ENCODE data around the gene SORBS1. TPM values are rescaled to one million over a fixed set of nuclear protein-coding genes. Genes with fewer than 3 reads are reported as not detected.
A peak's percentile ranks its signal among the peaks of the same experiment; 100 is the strongest.

SORBS1 gene
- total and polyA plus RNA-seq, 4 donors: 13.1 to 68.9 (median 44.0) TPM

DNA sequence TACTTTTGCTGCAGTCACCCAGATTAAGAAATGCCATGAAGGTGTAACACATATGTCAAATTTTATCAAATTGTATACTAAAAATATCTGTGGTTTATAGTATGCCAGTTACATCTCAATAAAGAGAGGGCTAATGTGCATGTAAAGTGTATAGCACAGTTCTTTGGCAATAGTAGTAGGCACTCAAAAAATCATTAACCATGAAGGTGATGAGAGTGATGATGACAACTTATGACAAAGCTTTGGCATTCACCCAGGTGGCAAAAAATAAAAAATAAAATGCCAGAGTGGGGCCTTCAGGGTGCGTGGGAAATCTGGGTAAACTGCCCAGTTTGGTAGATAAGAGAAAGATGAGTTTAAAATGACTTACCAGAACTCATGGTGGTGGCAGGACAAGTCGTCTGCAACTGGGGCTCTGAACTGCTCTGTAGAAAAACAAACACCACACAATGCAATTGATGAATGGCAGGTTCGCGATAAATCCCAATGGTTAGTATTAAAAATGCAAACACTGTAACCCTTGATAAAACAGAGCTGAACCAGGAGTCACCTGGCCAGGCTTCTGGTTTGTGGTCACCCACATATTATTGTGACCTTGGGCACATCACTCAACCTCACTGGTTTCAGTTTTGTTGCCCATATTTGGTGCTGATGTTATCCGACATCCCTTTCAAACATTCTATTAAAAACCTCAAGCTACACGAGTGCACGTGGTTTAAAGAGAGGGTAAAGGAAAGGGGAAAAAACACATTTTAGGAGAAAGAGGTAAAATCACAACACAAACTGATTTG is 120.2 kb downstream of the SORBS1 start:
- ATAC-seq (ENCODE audit: insufficient read depth, low FRiP score): no peak
- peak overlapping the region in 1 of 2 donors; percentile 61 for H3K27ac ChIP-seq (ENCODE audit: low read depth in 1 of 2, low read length in 1 of 2)

DNA sequence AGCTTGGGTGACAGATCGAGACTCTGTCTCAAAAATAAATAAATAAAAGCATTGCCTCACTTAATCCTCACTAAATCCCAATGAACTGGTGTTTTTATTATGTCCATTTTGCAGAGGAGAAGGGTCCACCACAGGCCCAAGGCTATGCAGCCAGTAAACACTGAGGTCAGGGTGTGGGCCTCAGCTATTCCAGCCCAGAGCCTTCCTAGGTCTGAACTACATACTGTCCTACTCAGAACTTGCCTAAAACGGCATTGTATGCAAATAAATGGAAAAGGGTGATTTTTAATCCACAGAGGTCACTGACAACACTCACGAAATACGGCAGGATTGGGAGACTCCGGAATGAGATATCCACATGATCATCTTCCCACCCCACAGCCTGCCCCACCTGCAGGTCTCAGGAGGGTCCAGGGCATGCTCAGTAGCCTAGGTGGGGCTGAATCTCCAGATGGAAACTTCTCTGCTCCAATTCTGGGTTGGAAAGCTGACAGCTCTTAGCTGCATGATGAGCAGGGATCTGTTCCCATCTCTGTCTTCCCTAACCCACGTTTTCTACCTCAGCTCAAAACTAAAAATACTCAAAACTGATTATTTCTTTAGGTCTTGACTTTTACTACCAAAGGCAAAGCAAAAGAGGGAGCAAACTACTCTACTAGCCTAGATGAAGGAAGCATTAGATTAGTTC is 121.0 kb downstream of the SORBS1 start:
- Histone ChIP-seq H3K27ac (ENCODE audit: low read depth in 1 of 2, low read length in 1 of 2) (peak overlapping the region in 1 of 2 donors; percentile 23), H3K27me3 (ENCODE audit: control insufficient read depth in 3 of 3, insufficient read depth in 3 of 3, low read length in 2 of 3) (no peaks in the 10 kb centered on the region), H3K36me3 (ENCODE audit: control insufficient read depth in 4 of 4, insufficient read depth in 4 of 4, low read length in 4 of 4) (peaks cover 0 to 13% (median 3%) of the 10 kb centered on the region in 4 donors), H3K4me1 (ENCODE audit: control insufficient read depth in 5 of 5, insufficient read depth in 5 of 5, low read length in 5 of 5) (peaks cover 2 to 23% (median 7%) of the 10 kb centered on the region in 5 donors), H3K4me3 (no peak overlapping the region), H3K9ac (ENCODE audit: insufficient read depth in 1 of 2, low read length in 2 of 2) (no peak overlapping the region), H3K9me3 (ENCODE audit: control insufficient read depth in 4 of 4, insufficient read depth in 3 of 4, low read length in 3 of 4) (no peaks in the 10 kb centered on the region)
- WGBS, 2 donors: 75 to 90% methylated on average over 6 of the region's 6 CpGs
- DNase-seq: no peak
- ATAC-seq (ENCODE audit: insufficient read depth, low FRiP score): no peak
- TF ChIP-seq, protein P1, sequence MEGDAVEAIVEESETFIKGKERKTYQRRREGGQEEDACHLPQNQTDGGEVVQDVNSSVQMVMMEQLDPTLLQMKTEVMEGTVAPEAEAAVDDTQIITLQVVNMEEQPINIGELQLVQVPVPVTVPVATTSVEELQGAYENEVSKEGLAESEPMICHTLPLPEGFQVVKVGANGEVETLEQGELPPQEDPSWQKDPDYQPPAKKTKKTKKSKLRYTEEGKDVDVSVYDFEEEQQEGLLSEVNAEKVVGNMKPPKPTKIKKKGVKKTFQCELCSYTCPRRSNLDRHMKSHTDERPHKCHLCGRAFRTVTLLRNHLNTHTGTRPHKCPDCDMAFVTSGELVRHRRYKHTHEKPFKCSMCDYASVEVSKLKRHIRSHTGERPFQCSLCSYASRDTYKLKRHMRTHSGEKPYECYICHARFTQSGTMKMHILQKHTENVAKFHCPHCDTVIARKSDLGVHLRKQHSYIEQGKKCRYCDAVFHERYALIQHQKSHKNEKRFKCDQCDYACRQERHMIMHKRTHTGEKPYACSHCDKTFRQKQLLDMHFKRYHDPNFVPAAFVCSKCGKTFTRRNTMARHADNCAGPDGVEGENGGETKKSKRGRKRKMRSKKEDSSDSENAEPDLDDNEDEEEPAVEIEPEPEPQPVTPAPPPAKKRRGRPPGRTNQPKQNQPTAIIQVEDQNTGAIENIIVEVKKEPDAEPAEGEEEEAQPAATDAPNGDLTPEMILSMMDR (IDR thresholded peaks at IDR 0.05; ENCODE audit: control extremely low read depth, extremely low read depth): no peak

More for the DNA sequence above, 120.2 kb downstream of the SORBS1 start:
- DNase-seq: no peak
- peaks cover 0 to 23% (median 12%) of the 10 kb centered on the region in 5 donors for H3K4me1 ChIP-seq (ENCODE audit: control insufficient read depth in 5 of 5, insufficient read depth in 5 of 5, low read length in 5 of 5)
- H3K9ac ChIP-seq (ENCODE audit: insufficient read depth in 1 of 2, low read length in 2 of 2): no peak overlapping the region
- no peaks in the 10 kb centered on the region for H3K27me3 ChIP-seq (ENCODE audit: control insufficient read depth in 3 of 3, insufficient read depth in 3 of 3, low read length in 2 of 3)
- peaks cover 0 to 9% (median 3%) of the 10 kb centered on the region in 4 donors for H3K36me3 ChIP-seq (ENCODE audit: control insufficient read depth in 4 of 4, insufficient read depth in 4 of 4, low read length in 4 of 4)
- H3K4me3 ChIP-seq: no peak overlapping the region
- TF ChIP-seq, protein P1 (IDR thresholded peaks at IDR 0.05; ENCODE audit: control extremely low read depth, extremely low read depth): no peak
- H3K9me3 ChIP-seq (ENCODE audit: control insufficient read depth in 4 of 4, insufficient read depth in 3 of 4, low read length in 3 of 4): no peaks in the 10 kb centered on the region
- 60 to 72% methylated on average over 7 of the region's 7 CpGs for WGBS, 2 donors

DNA sequence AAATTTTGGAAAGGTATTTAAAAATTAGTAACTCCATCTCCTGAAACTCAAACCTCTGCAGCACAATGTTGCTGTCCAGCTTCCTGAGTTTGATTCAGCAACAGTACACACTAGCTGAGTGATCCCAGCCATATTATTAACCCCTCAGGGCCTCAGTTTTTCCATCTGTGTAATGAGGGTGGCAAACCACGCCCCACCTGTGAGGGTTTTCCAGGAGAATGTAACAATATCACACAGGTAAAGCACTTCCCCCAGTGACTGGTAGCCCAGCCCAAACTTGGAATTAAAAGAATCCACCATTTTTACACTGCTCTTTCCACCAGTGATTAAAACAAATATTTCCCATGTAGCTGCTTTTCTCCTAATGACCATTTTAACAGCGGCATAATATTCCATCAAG is 122.4 kb downstream of the SORBS1 start:
- no peak overlapping the region for H3K4me3 ChIP-seq
- H3K9ac ChIP-seq (ENCODE audit: insufficient read depth in 1 of 2, low read length in 2 of 2): no peak overlapping the region
- DNase-seq (no peak), ATAC-seq (ENCODE audit: insufficient read depth, low FRiP score) (no peak)
- WGBS, 2 donors: 81 to 93% methylated on average over 2 of the region's 2 CpGs
- H3K4me1 ChIP-seq (ENCODE audit: control insufficient read depth in 5 of 5, insufficient read depth in 5 of 5, low read length in 5 of 5): peaks cover 0 to 23% (median 7%) of the 10 kb centered on the region in 5 donors
- H3K36me3 ChIP-seq (ENCODE audit: control insufficient read depth in 4 of 4, insufficient read depth in 4 of 4, low read length in 4 of 4): peaks cover 0 to 16% (median 3%) of the 10 kb centered on the region in 4 donors
- no peaks in the 10 kb centered on the region for H3K27me3 ChIP-seq (ENCODE audit: control insufficient read depth in 3 of 3, insufficient read depth in 3 of 3, low read length in 2 of 3)
- H3K27ac ChIP-seq (ENCODE audit: low read depth in 1 of 2, low read length in 1 of 2): peak overlapping the region in 1 of 2 donors; percentile 41
- TF ChIP-seq, protein P1 (IDR thresholded peaks at IDR 0.05; ENCODE audit: control extremely low read depth, extremely low read depth): no peak
- no peaks in the 10 kb centered on the region for H3K9me3 ChIP-seq (ENCODE audit: control insufficient read depth in 4 of 4, insufficient read depth in 3 of 4, low read length in 3 of 4)

Data from lung (tissue), 12 donors.